Progenitor cell of endocrine pancreas (in vitro differentiated cells): ENCODE results near the gene KERA. TPM values are rescaled to one million over a fixed set of nuclear protein-coding genes. Genes with fewer than 3 reads are reported as not detected.

Experiments used
- DNase-seq: peaks from one replicate; pipeline ENCODE4 v3.0.0; 2021; ENCODE audit warnings: low spot score; ENCODE audit not compliant: unreplicated experiment
- H3K27ac Mint-ChIP-seq: 2 replicates; pipeline ENCODE4 v1.8.0; 2021; ENCODE audit warnings: mild to moderate bottlenecking, moderate library complexity, mixed read lengths
- H3K27me3 Mint-ChIP-seq: 2 replicates; pipeline ENCODE4 v1.8.0; 2021; ENCODE audit warnings: mixed read lengths
- H3K36me3 Mint-ChIP-seq: 2 replicates; pipeline ENCODE4 v1.8.0; 2022; ENCODE audit warnings: mixed read lengths; ENCODE audit not compliant: insufficient read depth
- H3K4me1 Mint-ChIP-seq: 2 replicates; pipeline ENCODE4 v1.8.0; 2021; ENCODE audit warnings: low read depth, mixed read lengths
- H3K4me3 Mint-ChIP-seq: 2 replicates; pipeline ENCODE4 v1.8.0; 2021; ENCODE audit warnings: low read depth, mild to moderate bottlenecking, moderate library complexity, mixed read lengths
- H3K9me3 Mint-ChIP-seq: 2 replicates; pipeline ENCODE4 v1.8.0; 2021; ENCODE audit warnings: low read depth, mixed read lengths
- CTCF ChIP-seq: fragments of 200-600 bp; sonication (generic); IDR thresholded peaks from one replicate; pipeline ENCODE4 v1.5.0; 2021; ENCODE audit warnings: antibody characterized with exemption, mild to moderate bottlenecking; ENCODE audit not compliant: unreplicated experiment
- total RNA-seq: library from RNA; stranded (reverse); gene quantifications from 2 replicates; pipeline ENCODE4 v1.2.1, GENCODE V29; 2021

KERA gene
- total RNA-seq, 1 donor from 2014 or later = not detected

GRCh38 chr12:91103101-91103500 lies 45.3 kb upstream of the KERA start:
- Mint-ChIP-seq H3K9me3 (no peaks in the 10 kb centered on the region), H3K27me3 (no peaks in the 10 kb centered on the region), H3K4me1 (peaks cover 2% of the 10 kb centered on the region), H3K36me3 (no peaks in the 10 kb centered on the region), H3K27ac (no peak overlapping the region), H3K4me3 (no peak overlapping the region)
- DNase-seq = no peak
- TF ChIP-seq CTCF = no peak

- no peak for TF ChIP-seq CTCF
- Mint-ChIP-seq H3K4me3 (no peak overlapping the region), H3K27me3 (no peaks in the 10 kb centered on the region), H3K4me1 (peaks cover 2% of the 10 kb centered on the region), H3K27ac (no peak overlapping the region), H3K36me3 (no peaks in the 10 kb centered on the region), H3K9me3 (no peaks in the 10 kb centered on the region)
- no peak for DNase-seq
Measured at GRCh38 chr12:91100906-91101305, 43.1 kb upstream of the KERA start.

- DNase-seq = no peak
- Mint-ChIP-seq H3K36me3 (peaks cover 2% of the 10 kb centered on the region), H3K27me3 (no peaks in the 10 kb centered on the region), H3K4me1 (peaks cover 2% of the 10 kb centered on the region), H3K4me3 (no peak overlapping the region), H3K9me3 (peaks cover 5% of the 10 kb centered on the region), H3K27ac (no peak overlapping the region)
- no peak for TF ChIP-seq CTCF
Measured at GRCh38 chr12:91099836-91100235, 42.0 kb upstream of the KERA start.

- peaks cover 5% of the 10 kb centered on the region for H3K9me3 Mint-ChIP-seq
- peaks cover 2% of the 10 kb centered on the region for H3K4me1 Mint-ChIP-seq
- TF ChIP-seq CTCF = no peak
- peaks cover 2% of the 10 kb centered on the region for H3K36me3 Mint-ChIP-seq
- H3K27ac Mint-ChIP-seq = no peak overlapping the region
- H3K4me3 Mint-ChIP-seq = no peak overlapping the region
- H3K27me3 Mint-ChIP-seq = no peaks in the 10 kb centered on the region
- DNase-seq = no peak
Measured at GRCh38 chr12:91099341-91099740, 41.5 kb upstream of the KERA start.

- no peak for DNase-seq
- TF ChIP-seq CTCF = no peak
- H3K4me3 Mint-ChIP-seq = no peak overlapping the region
- peaks cover 5% of the 10 kb centered on the region for H3K9me3 Mint-ChIP-seq
- no peak overlapping the region for H3K27ac Mint-ChIP-seq
- H3K36me3 Mint-ChIP-seq = peaks cover 2% of the 10 kb centered on the region
- H3K27me3 Mint-ChIP-seq = no peaks in the 10 kb centered on the region
- H3K4me1 Mint-ChIP-seq = peaks cover 2% of the 10 kb centered on the region
Measured at GRCh38 chr12:91098941-91099340, 41.1 kb upstream of the KERA start.
